CD14-positive monocyte (primary cell): ENCODE measurements around the gene DYNLRB2. TPM values are rescaled to one million over a fixed set of nuclear protein-coding genes. Genes with fewer than 3 reads are reported as not detected.

Experiments used
- DNase-seq, 3 donors: peaks; one replicate each; pipeline ENCODE4 v3.0.0-alpha.2; 2011 to 2022
- H2AFZ ChIP-seq: 2 replicates; pipeline ENCODE4 v1.6.0; 2012; ENCODE audit warnings: mild to moderate bottlenecking, low read depth, low read length, inconsistent platforms; ENCODE audit not compliant: insufficient read depth, poor library complexity, severe bottlenecking
- H3K27ac ChIP-seq, 2 donors: 1 replicate in 1 of 2; 2 replicates in 1 of 2; pipeline ENCODE4 v1.5.1; 2012 to 2013; ENCODE audit warnings: low read length in 2 of 2, control low read depth in 1 of 2, inconsistent platforms in 1 of 2, low read depth in 1 of 2, mild to moderate bottlenecking in 1 of 2
- H3K27me3 ChIP-seq, 2 donors: one replicate each; pipeline versions ENCODE4 v1.6.0 to v1.6.1; 2011 to 2013; ENCODE audit warnings: low read length in 2 of 2; ENCODE audit not compliant: control insufficient read depth in 2 of 2, insufficient read depth in 2 of 2
- H3K36me3 ChIP-seq, 2 donors: replicated peaks in 1 of 2; 1 replicate in 1 of 2; 2 replicates in 1 of 2; pipeline versions ENCODE4 v1.5.1 to v1.6.1; 2012 to 2013; ENCODE audit warnings: low read length in 2 of 2, control low read depth in 1 of 2, inconsistent platforms in 1 of 2, mild to moderate bottlenecking in 1 of 2; ENCODE audit not compliant: insufficient read depth in 2 of 2, control insufficient read depth in 1 of 2
- H3K4me1 ChIP-seq, 2 donors: 1 replicate in 1 of 2; 2 replicates in 1 of 2; pipeline versions ENCODE4 v1.5.1 to v1.6.1; 2012 to 2013; ENCODE audit warnings: low read length in 2 of 2, control low read depth in 1 of 2, inconsistent platforms in 1 of 2, mild to moderate bottlenecking in 1 of 2, moderate library complexity in 1 of 2; ENCODE audit not compliant: insufficient read depth in 2 of 2, control insufficient read depth in 1 of 2
- H3K4me2 ChIP-seq: replicated peaks from 2 replicates; pipeline ENCODE3; 2012; ENCODE audit warnings: low read length, moderate library complexity, mild to moderate bottlenecking; ENCODE audit not compliant: poor library complexity, severe bottlenecking; ENCODE audit errors: extremely low read depth
- H3K4me3 ChIP-seq, 3 experiments: fragments of 200-600 bp in 1 of 3; sonication (generic) in 1 of 3; replicated peaks in 1 of 3; 1 replicate in 2 of 3; 2 replicates in 1 of 3; pipeline ENCODE4 v1.5.1; 2011 to 2013; ENCODE audit warnings: low read length in 3 of 3, mild to moderate bottlenecking in 3 of 3, control low read depth in 2 of 3, low read depth in 2 of 3, inconsistent platforms in 1 of 3, moderate library complexity in 1 of 3
- H3K79me2 ChIP-seq: 2 replicates; pipeline ENCODE4 v1.6.0; 2012; ENCODE audit warnings: mild to moderate bottlenecking, control low read depth, inconsistent platforms, low read length, moderate library complexity; ENCODE audit not compliant: insufficient read depth
- H3K9ac ChIP-seq: 2 replicates; pipeline ENCODE4 v1.6.0; 2017; ENCODE audit warnings: low read length, mild to moderate bottlenecking; ENCODE audit not compliant: insufficient read depth, poor library complexity, severe bottlenecking
- H3K9me3 ChIP-seq, 2 donors: replicated peaks in 1 of 2; 1 replicate in 1 of 2; 2 replicates in 1 of 2; pipeline versions ENCODE4 v1.5.1 to v1.6.1; 2012 to 2013; ENCODE audit warnings: low read length in 2 of 2, control low read depth in 1 of 2; ENCODE audit not compliant: control insufficient read depth in 1 of 2, insufficient read depth in 1 of 2
- H4K20me1 ChIP-seq: 2 replicates; pipeline ENCODE4 v1.6.0; 2012; ENCODE audit warnings: mild to moderate bottlenecking, low read length, control low read depth, moderate library complexity; ENCODE audit not compliant: insufficient read depth
- H3K27ac Mint-ChIP-seq, 7 donors: one replicate each; pipeline ENCODE4 v1.8.0; 2020; ENCODE audit warnings: mild to moderate bottlenecking in 7 of 7, mixed read lengths in 7 of 7, moderate library complexity in 6 of 7, inconsistent platforms in 2 of 7
- H3K27me3 Mint-ChIP-seq, 3 donors: one replicate each; pipeline ENCODE4 v1.8.0; 2021 to 2022; ENCODE audit warnings: low read depth in 3 of 3, mild to moderate bottlenecking in 3 of 3, mixed read lengths in 3 of 3, moderate library complexity in 3 of 3, inconsistent platforms in 1 of 3
- H3K36me3 Mint-ChIP-seq, 2 donors: one replicate each; pipeline ENCODE4 v1.8.0; 2020; ENCODE audit warnings: mixed read lengths in 2 of 2, inconsistent platforms in 1 of 2, mild to moderate bottlenecking in 1 of 2
- H3K4me1 Mint-ChIP-seq: one replicate; pipeline ENCODE4 v1.8.0; 2020; ENCODE audit warnings: mild to moderate bottlenecking, mixed read lengths
- H3K4me3 Mint-ChIP-seq, 2 donors: one replicate each; pipeline ENCODE4 v1.8.0; 2020; ENCODE audit warnings: mild to moderate bottlenecking in 2 of 2, mixed read lengths in 2 of 2, moderate library complexity in 1 of 2
- H3K9me3 Mint-ChIP-seq, 7 donors: one replicate each; pipeline ENCODE4 v1.8.0; 2020 to 2022; ENCODE audit warnings: mixed read lengths in 7 of 7, mild to moderate bottlenecking in 6 of 7, moderate library complexity in 6 of 7, inconsistent platforms in 2 of 7
- CTCF ChIP-seq: fragments of 200-600 bp; IDR thresholded peaks from one replicate; pipeline ENCODE4 v1.8.0; 2022; ENCODE audit warnings: antibody characterized with exemption, mild to moderate bottlenecking
- WGBS: methylation state at CpG from one replicate; pipeline ENCODE4 v1.1.5; 2013; ENCODE audit warnings: missing lambda C conversion rate; ENCODE audit not compliant: insufficient coverage; 5-methylcytosine and 5-hydroxymethylcytosine counted together
- intact Hi-C, 2 donors: fragments of 100-400 bp; cut with micrococcal nuclease; formaldehyde crosslinking; loops; one replicate each; pipeline versions ENCODE4 v1.15.0 to v1.15.1; 2023
- polyA plus RNA-seq, 3 donors: library from polyadenylated mRNA; depleted of rRNA in 1 of 3; unstranded in 2 of 3; stranded (reverse) in 1 of 3; fragments of 300-500 nt in 2 of 3; fragments of >200 nt in 1 of 3; fragmentation: Illumina TruSeq in 2 of 3; gene quantifications; 1 replicate in 2 of 3; 2 replicates in 1 of 3; pipeline ENCODE4 v1.2.3, GENCODE V29; 2012 to 2021

Gene DYNLRB2
- polyA plus RNA-seq, 3 donors: not detected

- intact Hi-C loops: no loop called here
- Mint-ChIP-seq H3K27ac (no peak overlapping the region), H3K36me3 (no peaks in the 10 kb centered on the region), H3K4me1 (no peaks in the 10 kb centered on the region), H3K4me3 (no peak overlapping the region), H3K9me3 (no peaks in the 10 kb centered on the region), H3K27me3 (peaks cover 0 to 6% (median 5%) of the 10 kb centered on the region in 3 donors)
- Histone ChIP-seq H3K4me1 (no peaks in the 10 kb centered on the region), H3K9me3 (no peaks in the 10 kb centered on the region), H3K4me2 (no peak overlapping the region), H3K79me2 (no peaks in the 10 kb centered on the region), H2AFZ (no peak overlapping the region), H3K27me3 (no peaks in the 10 kb centered on the region), H4K20me1 (no peaks in the 10 kb centered on the region), H3K36me3 (no peaks in the 10 kb centered on the region), H3K9ac (no peak overlapping the region), H3K4me3 (no peak overlapping the region), H3K27ac (no peak overlapping the region)
- TF ChIP-seq CTCF: no peak
- DNase-seq: no peak
- 57% methylated on average over 3 of the region's 7 CpGs for WGBS
Measured at GRCh38 chr16:80518436-80518835, 22.4 kb upstream of the DYNLRB2 start.

- Mint-ChIP-seq H3K27ac (no peak overlapping the region), H3K4me3 (no peak overlapping the region)
- 54% methylated on average over 2 of the region's 3 CpGs for WGBS
Measured at GRCh38 chr16:80519189-80519588, 21.6 kb upstream of the DYNLRB2 start.

More at GRCh38 chr16:80519189-80519588, 21.6 kb upstream of the DYNLRB2 start:
- Mint-ChIP-seq H3K27me3 (peaks cover 0 to 6% (median 5%) of the 10 kb centered on the region in 3 donors), H3K4me1 (no peaks in the 10 kb centered on the region), H3K36me3 (no peaks in the 10 kb centered on the region), H3K9me3 (no peaks in the 10 kb centered on the region)
- H2AFZ ChIP-seq: no peak overlapping the region
- H3K79me2 ChIP-seq: no peaks in the 10 kb centered on the region
- no peaks in the 10 kb centered on the region for H3K4me1 ChIP-seq
- no peak overlapping the region for H3K9ac ChIP-seq
- no peaks in the 10 kb centered on the region for H3K36me3 ChIP-seq
- no peaks in the 10 kb centered on the region for H4K20me1 ChIP-seq
- intact Hi-C loops: no loop called here
- H3K27me3 ChIP-seq: no peaks in the 10 kb centered on the region
- TF ChIP-seq CTCF: no peak
- DNase-seq: no peak
- no peak overlapping the region for H3K27ac ChIP-seq
- no peaks in the 10 kb centered on the region for H3K9me3 ChIP-seq
- no peak overlapping the region for H3K4me2 ChIP-seq
- H3K4me3 ChIP-seq: no peak overlapping the region
